GM19372 (cell line): ENCODE data around the gene LITAFD.
"Not testable (repeated sequence)": the region's sequence is repeated elsewhere in the genome, so short reads cannot be mapped to it uniquely, and the experiment has no call there.

Experiments used
- ATAC-seq: cut with Tn5 transposase; IDR thresholded peaks from one replicate; pipeline ENCODE4 v1.9.1; 2021; ENCODE audit warnings: mild to moderate bottlenecking, low read depth, moderate library complexity; ENCODE audit not compliant: unreplicated experiment

The LITAFD gene

DNA sequence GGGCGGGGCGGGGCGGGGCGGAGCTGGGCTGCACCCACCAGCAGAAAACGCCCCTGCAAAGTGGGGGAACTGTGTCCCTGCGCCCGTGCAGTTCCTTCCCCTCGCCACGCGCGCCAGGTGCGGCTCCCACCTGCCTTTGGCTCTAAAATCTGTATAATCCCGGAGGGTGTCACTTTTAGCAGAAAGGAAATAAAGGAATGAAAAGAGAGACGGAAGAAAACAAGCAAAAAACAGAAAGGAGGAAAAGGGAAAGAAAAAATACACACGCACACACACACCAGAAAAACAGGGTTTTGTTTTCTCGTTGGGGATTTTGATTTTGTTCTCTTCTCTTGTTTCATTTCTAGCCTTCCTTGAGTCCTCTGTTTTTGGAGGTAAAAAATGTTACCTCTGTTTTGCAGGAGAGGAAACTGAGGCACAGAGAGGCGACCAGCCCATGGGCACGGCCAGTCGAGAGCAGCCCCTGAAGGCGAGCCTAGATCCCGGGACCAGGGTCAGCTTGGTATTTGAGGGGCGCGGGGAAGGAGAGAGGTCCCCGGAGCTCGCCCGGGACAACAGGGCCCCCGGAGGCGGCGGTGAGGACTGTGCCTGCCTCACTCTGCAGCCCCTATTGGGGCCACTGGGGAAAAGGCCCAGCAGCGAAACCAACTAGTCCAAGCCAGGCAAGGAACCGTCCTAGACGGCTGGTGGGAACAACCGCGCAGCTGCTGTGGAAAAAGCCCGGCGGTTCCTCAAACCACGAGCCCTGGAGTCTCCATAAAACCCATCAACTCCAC lies 12.8 kb upstream of the LITAFD start:
- no peak for ATAC-seq

- not testable (repeated sequence) for ATAC-seq
Measured at GRCh38 chr16:8869988-8870241, 12.2 kb upstream of the LITAFD start.

GRCh38 chr16:8872071-8872470 lies 10.1 kb upstream of the LITAFD start:
- ATAC-seq, result no peak

DNA sequence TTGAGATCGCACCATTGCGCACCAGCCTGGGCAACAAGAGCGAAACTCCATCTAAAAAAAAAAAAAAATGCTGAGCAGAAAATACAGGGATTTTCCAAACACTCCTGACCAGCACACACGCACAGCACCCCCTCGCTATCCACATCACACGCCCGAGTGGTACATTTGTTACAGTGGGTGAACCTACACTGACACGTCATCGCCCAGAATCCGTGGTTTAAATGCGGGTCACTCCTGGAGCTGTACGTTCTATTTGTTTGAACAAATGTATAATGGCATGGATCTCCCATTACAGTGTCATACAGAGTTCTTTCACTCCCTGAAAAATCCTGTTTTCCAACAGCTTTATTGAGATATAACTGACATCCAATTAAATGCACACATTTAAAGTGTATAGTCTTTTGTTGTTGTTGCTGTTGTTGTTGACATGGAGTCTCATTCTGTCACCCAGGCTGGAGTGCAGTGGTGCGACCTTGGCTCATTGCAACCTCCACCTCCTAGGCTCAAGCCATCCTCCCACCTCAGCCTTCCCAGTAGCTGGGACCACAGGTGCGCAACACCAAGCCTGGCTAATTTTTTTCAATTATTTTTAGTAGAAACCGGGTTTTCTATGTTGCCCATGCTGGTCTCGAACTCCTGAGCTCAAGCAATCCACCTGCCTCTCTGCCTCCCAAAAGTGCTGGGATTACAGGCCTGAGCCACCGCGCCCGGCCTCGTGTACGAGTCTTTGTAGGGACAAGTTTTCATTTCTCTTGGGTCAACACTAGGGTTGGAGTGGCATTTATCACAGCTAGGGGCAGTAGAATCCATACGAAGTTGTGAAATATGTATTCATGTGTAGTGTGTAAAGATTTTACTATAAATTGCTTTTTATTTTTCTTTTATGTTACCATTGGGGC lies 8.9 kb upstream of the LITAFD start:
- ATAC-seq, result no peak

- ATAC-seq, result not testable (repeated sequence)
Measured at GRCh38 chr16:8873866-8874195, 8.3 kb upstream of the LITAFD start.

GRCh38 chr16:8874388-8874787 lies 7.8 kb upstream of the LITAFD start:
- no peak for ATAC-seq

DNA sequence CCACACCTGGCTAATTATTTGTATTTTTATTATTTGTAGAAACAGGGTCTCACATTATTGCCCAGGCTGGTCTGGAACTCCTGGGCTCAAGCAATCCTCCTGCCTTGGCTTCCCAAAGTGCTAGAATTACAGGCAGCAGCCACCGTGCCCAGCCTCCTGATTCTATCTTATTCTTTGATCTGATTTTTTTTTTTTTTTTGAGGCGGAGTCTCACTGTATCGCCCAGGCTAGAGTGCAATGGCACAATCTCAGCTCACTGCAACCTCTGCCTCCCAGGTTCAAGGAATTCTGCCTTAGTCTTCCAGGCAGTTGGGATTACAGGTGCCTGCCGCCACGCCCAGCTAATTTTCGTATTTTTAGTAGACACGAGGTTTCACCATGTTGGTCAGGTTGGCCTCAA lies 6.8 kb upstream of the LITAFD start:
- not testable (repeated sequence) for ATAC-seq

GRCh38 chr16:8877894-8878522 lies 4.1 kb upstream of the LITAFD start:
- no peak for ATAC-seq

- ATAC-seq, result no peak
Measured at GRCh38 chr16:8878523-8878911, 3.6 kb upstream of the LITAFD start.

- no peak for ATAC-seq
Measured at GRCh38 chr16:8880839-8881510, 1.2 kb upstream of the LITAFD start.

DNA sequence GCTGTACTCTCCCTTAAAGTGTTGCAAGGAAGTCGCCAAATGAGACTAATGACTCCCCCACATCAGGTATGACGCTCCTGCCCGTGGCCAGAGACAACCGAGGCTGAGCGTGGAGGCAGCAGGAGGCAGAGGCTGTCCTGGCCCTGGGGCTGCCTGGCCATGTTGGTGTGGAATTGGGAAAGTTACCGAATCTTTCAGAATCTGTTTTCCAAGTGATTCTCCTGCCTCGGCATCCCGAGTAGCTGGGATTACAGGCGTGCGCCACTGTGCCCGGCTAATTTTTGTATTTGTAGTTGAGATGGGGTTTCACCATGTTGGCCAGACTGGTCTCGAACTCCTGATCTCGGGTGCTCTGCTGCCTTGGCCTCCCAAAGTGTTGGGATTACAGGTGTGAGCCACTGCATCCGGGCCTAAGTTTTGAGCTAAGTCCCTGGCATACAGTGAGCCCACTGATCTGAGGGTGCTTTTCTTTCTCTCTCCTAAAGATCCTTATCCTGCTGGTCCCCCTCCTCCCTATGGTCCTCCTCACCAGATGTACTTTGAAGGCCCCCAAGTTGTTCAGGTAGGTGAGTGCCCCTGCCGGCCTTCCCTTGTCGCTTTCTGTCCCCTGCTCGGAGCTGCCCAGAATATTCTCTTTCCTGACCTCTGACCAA lies 700 bp downstream of the LITAFD start:
- ATAC-seq, result no peak

- ATAC-seq, result no peak
Measured at GRCh38 chr16:8885674-8886592, 3.8 kb downstream of the LITAFD start.

DNA sequence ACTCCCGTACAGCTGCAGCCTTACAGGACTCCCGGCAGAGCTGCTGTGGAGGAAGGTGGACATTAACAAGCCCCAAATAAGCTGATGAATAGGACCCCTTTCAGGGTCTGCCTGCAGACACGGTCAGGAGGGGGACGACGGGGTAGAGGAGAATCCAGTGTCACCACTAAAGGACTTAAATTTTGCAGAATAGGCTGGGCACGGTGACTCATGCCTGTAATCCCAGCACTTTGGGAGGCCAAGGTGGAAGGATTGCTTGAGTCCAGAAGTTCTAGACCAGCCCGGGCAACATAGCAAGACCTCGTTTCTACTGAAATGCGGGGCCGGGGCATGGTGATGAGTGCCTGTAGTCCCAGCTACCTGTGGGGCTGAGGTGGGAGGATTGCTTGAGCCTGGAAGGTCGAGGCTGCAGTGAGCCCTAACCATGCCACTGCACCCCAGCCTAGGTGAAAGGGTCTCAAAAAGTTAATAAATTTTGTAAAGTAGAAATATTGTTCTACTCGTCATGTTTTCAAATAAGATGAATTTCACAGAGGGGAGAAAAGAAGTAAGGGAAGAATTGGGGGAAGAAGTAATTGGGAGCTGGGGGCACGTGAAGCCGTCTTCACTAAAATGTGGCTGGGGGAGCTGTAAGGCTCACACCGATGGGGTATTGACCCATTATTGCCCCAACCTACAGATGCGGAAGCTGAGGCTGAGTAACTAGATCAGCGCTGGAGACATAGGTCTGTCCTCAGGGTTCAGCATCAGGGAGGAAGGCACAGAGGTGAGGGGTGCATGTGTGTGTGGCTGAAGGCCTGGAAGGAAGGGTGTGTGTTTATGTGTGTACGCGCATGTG lies 4.7 kb downstream of the LITAFD start:
- ATAC-seq, result no peak

- ATAC-seq, result no peak
Measured at GRCh38 chr16:8887431-8887765, 5.2 kb downstream of the LITAFD start.

GRCh38 chr16:8887952-8888560 lies 5.9 kb downstream of the LITAFD start:
- ATAC-seq, result no peak

GRCh38 chr16:8888951-8889892 lies 7.1 kb downstream of the LITAFD start:
- no peak for ATAC-seq

DNA sequence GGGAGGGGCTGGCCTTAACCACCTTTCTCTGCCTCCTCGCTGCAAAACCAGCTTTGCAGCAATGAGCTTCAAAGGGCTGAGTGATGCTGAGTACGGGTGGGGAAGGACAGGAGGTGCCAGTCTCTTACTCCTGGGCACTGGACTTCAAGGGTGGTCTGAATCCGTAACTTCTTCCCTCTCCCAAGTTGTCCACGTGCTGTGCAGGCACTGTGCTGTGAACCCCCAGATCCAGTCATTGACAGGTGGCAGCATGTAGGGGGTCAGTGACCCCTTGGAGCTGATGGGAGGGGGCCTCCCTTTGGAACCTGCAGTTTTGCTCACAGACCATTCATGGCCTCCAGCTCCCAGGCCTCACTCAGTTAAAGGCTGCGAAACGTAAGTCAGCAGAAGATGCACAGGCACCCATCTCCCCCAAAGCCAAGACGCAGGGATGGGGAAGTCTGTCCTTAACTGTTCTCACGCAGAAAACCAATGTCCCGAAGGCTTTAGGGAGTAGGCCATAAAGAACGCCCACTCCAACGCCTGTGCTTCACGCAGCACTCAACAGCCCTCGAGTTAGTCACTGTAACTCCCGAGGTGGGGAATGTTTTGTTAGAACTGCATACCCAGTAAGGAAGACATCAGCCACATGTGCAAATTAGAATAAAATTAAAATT lies 7.9 kb downstream of the LITAFD start:
- ATAC-seq, result no peak
